GM23248 (cell line): Measurements from ENCODE around the gene SLC27A3.

Experiments used
- EZH2 ChIP-seq: fragments of 200-600 bp; sonication (generic); IDR thresholded peaks from 2 replicates; pipeline ENCODE4 v1.6.1; 2018; ENCODE audit warnings: antibody characterized with exemption, mild to moderate bottlenecking; ENCODE audit not compliant: insufficient read depth, poor library complexity, severe bottlenecking
- EZH2phosphoT487 ChIP-seq: fragments of 200-600 bp; sonication (generic); IDR thresholded peaks from 2 replicates; pipeline ENCODE4 v1.6.1; 2018; ENCODE audit warnings: antibody characterized with exemption, moderate library complexity, mild to moderate bottlenecking, low read depth; ENCODE audit not compliant: insufficient read depth

- TF ChIP-seq EZH2phosphoT487 (no peak), EZH2 (no peak)
Measured at GRCh38 chr1:153780551-153780950, 5.3 kb downstream of the SLC27A3 start.
